ENCODE measurements around the gene EXOC6.

Gene EXOC6

DNA sequence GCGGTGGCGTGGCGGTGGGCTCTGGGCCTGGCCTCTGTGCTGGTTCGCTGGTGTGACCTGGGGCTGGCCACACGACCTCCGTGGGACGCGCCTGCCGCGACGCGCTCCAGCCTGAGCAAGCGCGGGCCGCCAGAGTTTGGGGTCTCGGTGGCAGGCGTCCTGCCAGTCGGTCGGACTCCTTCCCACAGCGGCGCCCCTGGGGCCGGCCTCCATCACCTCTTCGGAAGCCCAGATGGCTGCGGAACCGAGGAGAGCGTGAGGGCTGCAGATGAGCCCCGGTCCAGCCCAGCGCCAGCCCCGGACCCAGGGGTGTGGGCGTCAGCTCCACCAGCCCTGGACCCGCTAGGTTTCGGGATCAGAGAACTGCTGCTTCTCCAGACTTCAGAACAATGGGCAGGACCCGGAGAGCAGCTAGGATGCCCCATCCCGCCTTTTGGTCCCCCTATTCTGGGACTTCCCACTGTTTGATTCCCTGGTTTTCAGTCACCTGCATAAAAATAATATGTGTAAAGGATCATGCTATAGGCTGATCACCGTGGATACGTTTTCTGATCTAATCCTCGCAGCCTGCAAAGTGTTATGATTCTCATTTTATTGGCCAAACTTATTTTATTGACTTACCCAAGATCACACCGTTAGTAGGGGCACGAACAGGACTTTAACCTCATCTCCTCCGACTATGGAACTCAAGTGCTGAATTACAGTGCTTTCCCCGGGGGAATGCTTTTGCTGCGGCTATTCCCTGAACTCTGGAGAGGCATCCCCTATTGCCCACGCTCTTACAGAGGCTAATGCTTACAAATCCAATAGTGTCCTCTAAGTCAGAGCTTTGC lies 215.0 kb downstream of the EXOC6 start:
- in situ Hi-C loops (cut with MboI; ENCODE audit: low sequenced_read_pairs) = no loop called here

- in situ Hi-C loops (cut with MboI; ENCODE audit: low sequenced_read_pairs) = no loop called here
These were observed 215.8 kb downstream of the EXOC6 start for GRCh38 chr10:93063977-93064660.

GRCh38 chr10:93064874-93065660 lies 216.7 kb downstream of the EXOC6 start:
- in situ Hi-C loops (cut with MboI; ENCODE audit: low sequenced_read_pairs) = no loop called here

DNA sequence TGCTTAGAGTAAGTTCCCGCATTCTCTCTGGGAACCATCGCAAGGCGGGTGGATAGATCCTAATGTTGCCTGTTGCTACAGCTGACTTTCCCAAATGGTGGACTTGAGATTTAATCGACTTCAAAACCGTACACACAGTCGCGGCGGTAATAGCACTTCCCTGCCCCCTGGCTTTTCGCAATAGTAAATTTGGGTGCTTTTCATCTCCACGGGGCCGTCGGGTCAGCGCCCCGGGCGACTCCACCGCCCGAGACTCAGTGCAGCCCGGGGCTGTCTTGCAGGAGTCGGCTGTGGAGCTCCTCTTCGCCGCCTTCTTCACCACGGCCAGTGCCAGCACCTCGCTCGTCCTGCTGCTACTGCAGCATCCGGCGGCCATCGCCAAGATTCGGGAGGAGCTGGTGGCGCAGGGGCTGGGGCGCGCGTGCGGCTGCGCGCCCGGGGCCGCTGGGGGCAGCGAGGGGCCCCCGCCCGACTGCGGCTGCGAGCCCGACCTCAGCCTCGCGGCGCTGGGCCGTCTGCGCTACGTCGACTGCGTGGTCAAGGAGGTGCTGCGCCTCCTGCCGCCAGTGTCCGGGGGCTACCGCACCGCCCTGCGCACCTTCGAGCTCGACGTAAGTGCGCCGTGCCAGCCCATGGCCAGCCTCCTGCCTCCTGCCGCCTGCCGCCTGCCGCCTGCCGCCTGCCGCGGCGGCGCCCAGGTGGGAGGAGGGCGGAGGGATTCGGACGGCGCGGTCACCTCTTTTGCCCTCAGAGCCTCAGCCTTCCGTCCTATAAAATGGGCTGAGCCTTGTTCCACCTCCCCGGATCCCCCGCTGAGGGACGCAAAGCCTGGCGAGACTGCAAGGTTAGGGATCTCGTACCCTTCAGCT lies 217.6 kb downstream of the EXOC6 start:
- in situ Hi-C loops (cut with MboI; ENCODE audit: low sequenced_read_pairs) = no loop called here

GRCh38 chr10:93066544-93066913 lies 218.2 kb downstream of the EXOC6 start:
- in situ Hi-C loops (cut with MboI; ENCODE audit: low sequenced_read_pairs) = no loop called here

DNA sequence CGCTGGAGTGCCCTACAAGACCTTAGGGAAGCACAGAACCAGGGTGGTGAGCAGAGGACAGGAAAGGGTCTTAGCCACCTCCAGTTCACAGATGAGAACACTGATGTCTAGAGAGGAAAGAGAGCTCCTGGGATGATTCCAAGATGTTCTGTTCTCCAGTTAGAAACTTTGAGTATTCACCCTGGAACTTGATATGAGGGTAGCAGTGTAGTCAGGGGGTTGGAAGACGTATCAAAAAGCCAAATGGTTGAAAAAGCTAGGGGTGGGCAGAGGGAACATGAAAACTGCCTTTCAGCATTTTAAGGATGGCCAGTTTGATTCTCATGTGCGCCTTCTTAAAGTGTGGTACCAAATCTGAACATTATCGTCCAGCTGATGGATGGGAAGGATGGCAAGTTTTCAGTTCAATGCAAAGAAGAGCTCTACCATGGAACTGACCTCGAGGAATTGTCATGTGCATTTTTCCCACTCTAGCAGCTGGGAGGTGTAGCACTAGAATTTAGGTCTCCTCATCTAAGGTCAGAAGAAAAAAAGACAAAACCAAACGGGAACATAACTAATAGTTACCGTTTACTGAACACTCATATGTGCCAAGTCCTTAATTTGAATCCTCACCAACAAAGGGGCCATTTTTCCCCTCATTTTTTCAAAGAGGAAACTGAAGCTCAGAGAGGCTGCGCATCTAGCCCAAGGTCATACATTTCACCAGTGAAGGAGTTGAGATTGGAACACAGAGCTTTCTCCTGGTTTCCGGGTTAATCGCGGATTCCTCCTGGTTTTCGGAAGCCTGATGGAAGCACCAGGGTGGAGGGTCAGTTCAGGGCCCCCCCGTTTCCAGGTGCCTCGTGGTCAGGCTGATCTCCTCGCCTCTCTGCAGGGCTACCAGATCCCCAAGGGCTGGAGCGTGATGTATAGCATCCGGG lies 219.4 kb downstream of the EXOC6 start:
- in situ Hi-C loops (cut with MboI; ENCODE audit: low sequenced_read_pairs) = no loop called here

- in situ Hi-C loops (cut with MboI; ENCODE audit: low sequenced_read_pairs) = no loop called here
These were observed 220.3 kb downstream of the EXOC6 start for GRCh38 chr10:93068411-93069244.

- in situ Hi-C loops (cut with MboI; ENCODE audit: low sequenced_read_pairs) = no loop called here
These were observed 220.9 kb downstream of the EXOC6 start for GRCh38 chr10:93069245-93069561.

DNA sequence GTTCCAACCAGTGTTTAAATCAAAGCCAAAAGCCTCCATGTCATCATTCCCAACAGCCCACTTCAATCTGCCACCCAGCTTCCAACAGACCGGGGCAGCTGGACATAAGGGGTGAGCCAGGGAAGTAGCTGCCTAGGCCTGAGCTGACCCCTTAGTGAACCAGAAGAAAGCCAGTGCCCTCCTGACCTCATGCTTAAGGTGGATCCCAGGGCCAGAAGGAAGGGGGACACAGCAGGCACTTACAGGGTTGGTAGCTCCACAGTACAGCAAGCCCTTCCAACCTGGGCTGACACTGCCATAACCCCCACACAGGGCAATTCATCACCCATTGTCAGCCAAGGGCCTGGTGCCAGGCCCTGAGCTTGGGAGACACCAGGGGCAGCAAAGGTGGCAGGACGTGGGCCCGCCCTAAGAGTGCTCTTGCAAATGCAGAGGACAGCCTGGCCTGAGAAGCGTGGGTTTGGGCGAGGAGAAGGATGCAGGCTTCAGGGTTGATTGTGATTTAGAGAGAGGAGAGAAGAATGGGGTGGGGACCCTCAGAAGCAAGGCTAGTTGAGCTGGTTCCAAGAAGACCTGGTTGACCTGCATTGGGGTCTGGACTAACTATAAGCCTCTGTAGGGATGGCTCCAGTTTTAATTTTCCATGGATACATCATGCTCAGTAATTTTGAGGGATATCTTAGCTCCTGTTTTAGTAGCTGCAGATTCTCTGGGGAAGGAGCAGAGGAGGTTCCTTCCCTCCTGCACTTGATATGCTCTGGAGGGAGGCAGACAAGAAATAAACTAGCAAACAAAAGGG lies 222.3 kb downstream of the EXOC6 start:
- in situ Hi-C loops (cut with MboI; ENCODE audit: low sequenced_read_pairs) = no loop called here

DNA sequence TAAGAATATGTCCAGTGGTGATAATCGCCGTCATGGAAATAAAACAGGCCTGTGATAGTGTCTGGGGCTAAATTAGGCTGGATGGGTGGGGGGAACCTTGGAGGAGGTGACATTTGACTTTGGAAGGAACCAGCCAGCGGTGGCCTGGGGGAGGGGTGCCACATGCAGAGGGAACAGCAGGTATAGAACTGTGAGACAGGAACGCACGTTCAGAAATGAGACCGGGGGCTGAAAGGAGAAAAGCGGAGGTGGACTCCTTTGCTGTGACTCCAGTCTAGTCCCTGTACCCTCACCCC lies 222.8 kb downstream of the EXOC6 start:
- in situ Hi-C loops (cut with MboI; ENCODE audit: low sequenced_read_pairs) = no loop called here

- in situ Hi-C loops (cut with MboI; ENCODE audit: low sequenced_read_pairs) = no loop called here
These were observed 223.4 kb downstream of the EXOC6 start for GRCh38 chr10:93071674-93072224.

GRCh38 chr10:93072225-93072712 lies 223.9 kb downstream of the EXOC6 start:
- in situ Hi-C loops (cut with MboI; ENCODE audit: low sequenced_read_pairs) = no loop called here

DNA sequence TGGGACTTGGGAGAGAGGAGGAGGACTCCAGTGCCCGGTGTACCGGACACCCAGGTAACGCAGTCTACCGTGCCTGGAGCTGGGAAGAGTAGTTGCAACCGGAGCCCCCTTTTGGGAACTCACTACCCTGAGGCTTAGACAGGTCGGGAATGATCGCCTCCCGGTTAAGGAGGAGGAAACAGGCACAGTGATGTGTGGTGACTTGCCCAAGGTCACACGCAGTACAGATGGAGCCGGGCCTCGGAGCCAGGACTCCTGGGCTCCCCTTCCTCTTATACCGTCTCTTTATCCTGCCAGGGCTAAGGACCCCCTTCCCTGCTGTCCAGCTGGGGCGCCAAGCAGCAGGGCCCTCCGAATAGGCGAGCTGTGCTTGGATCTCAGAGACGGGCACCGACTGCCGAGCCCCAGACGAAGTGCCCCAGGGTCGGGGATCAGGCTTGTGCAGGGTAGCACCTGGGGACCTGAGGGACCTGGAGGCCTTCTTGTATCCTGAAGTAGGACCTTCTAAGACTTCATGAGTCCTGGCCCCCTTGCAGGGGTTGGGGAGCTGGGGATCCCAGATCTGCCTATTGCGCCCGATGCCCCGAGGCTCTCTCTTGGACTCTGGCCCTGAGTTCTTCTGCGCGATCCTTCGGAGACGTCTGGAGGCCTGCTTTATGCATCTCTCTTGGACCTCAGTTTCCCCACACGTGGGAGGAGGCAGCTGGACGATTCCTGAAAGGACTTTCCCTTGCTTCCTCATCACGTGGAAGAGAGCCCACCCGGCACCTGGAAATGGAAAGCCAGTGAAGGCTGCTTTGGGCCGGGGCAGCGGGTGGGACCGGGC lies 224.6 kb downstream of the EXOC6 start:
- in situ Hi-C loops (cut with MboI; ENCODE audit: low sequenced_read_pairs) = no loop called here

DNA sequence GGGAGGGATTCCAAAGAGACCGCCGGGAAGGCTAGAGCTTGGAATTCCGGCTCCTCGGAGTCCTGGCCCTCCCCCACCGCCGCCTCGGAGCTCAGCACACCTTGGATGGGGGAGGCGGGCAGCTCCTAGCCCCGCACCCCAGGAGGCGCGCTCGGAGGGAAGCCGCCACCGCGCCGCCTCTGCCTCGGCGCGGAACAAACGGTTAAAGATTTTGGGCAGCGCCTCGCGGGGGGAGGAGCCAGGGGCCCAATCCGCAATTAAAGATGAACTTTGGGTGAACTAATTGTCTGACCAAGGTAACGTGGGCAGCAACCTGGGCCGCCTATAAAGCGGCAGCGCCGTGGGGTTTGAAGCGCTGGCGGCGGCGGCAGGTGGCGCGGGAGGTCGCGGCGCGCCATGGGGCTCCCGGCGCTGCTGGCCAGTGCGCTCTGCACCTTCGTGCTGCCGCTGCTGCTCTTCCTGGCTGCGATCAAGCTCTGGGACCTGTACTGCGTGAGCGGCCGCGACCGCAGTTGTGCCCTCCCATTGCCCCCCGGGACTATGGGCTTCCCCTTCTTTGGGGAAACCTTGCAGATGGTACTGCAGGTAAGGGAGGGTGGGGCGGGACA lies 225.3 kb downstream of the EXOC6 start, which contains the start of gene CYP26A1:
CYP26A1 (plus strand) TSS at position 355 of the 608 bp plus-strand sequence; CDS start at position 397, 42 bp downstream.
- in situ Hi-C loops (cut with MboI; ENCODE audit: low sequenced_read_pairs) = no loop called here

- in situ Hi-C loops (cut with MboI; ENCODE audit: low sequenced_read_pairs) = no loop called here
These were observed 225.9 kb downstream of the EXOC6 start for GRCh38 chr10:93074147-93074596.
